H9 (cell line): ENCODE results near the gene TFDP1. TPM values are rescaled to one million over a fixed set of nuclear protein-coding genes. Genes with fewer than 3 reads are reported as not detected.

Experiments used
- DNase-seq: peaks from one replicate; pipeline ENCODE4 v3.0.0-alpha.2; 2017
- H2AFZ ChIP-seq: one replicate; pipeline ENCODE4 v1.6.1; 2013; ENCODE audit warnings: mild to moderate bottlenecking, low read length, control low read depth, moderate library complexity
- H2AK5ac ChIP-seq: 2 replicates; pipeline ENCODE4 v1.6.1; 2013; ENCODE audit warnings: low read length, control low read depth, mixed read lengths; ENCODE audit not compliant: insufficient read length
- H2BK120ac ChIP-seq: one replicate; pipeline ENCODE4 v1.6.1; 2013; ENCODE audit warnings: low read depth, mild to moderate bottlenecking, low read length, control low read depth, inconsistent platforms; ENCODE audit not compliant: poor library complexity, severe bottlenecking
- H2BK12ac ChIP-seq: 2 replicates; pipeline ENCODE4 v1.6.1; 2013; ENCODE audit warnings: low read length, control low read depth, mixed read lengths, low read depth; ENCODE audit not compliant: insufficient read length
- H2BK15ac ChIP-seq: 2 replicates; pipeline ENCODE4 v1.6.1; 2013; ENCODE audit warnings: low read depth, low read length, control low read depth
- H2BK20ac ChIP-seq: one replicate; pipeline ENCODE4 v1.6.1; 2013; ENCODE audit warnings: low read depth, mild to moderate bottlenecking, low read length, control low read depth, inconsistent platforms; ENCODE audit not compliant: poor library complexity, severe bottlenecking
- H2BK5ac ChIP-seq: 2 replicates; pipeline ENCODE4 v1.6.1; 2013; ENCODE audit warnings: low read length, control low read depth, mixed read lengths; ENCODE audit not compliant: insufficient read length
- H3K14ac ChIP-seq: 2 replicates; pipeline ENCODE4 v1.6.1; 2013; ENCODE audit warnings: low read length, control low read depth; ENCODE audit not compliant: insufficient read depth
- H3K18ac ChIP-seq: 2 replicates; pipeline ENCODE4 v1.6.1; 2013; ENCODE audit warnings: low read depth, mild to moderate bottlenecking, mixed read lengths, low read length, control low read depth; ENCODE audit not compliant: insufficient read length
- H3K23ac ChIP-seq: 2 replicates; pipeline ENCODE4 v1.6.1; 2013; ENCODE audit warnings: low read length, control low read depth, mixed read lengths, low read depth; ENCODE audit not compliant: insufficient read length
- H3K23me2 ChIP-seq: 2 replicates; pipeline ENCODE4 v1.6.1; 2013; ENCODE audit warnings: low read depth, mild to moderate bottlenecking, mixed read lengths, low read length, control low read depth; ENCODE audit not compliant: insufficient read length, poor library complexity, severe bottlenecking
- H3K27ac ChIP-seq: 2 replicates; pipeline ENCODE4 v1.5.1; 2013; ENCODE audit warnings: low read length, control low read depth, mixed read lengths, low read depth; ENCODE audit not compliant: insufficient read length
- H3K27me3 ChIP-seq: 2 replicates; pipeline ENCODE4 v1.6.1; 2013; ENCODE audit warnings: low read length, control low read depth, inconsistent platforms; ENCODE audit not compliant: insufficient read depth
- H3K4ac ChIP-seq: 2 replicates; pipeline ENCODE4 v1.6.1; 2013; ENCODE audit warnings: low read depth, mild to moderate bottlenecking, control low read depth, inconsistent platforms, low read length, moderate library complexity
- H3K4me1 ChIP-seq: 2 replicates; pipeline ENCODE4 v1.6.1; 2013; ENCODE audit warnings: low read length, control low read depth, inconsistent platforms; ENCODE audit not compliant: insufficient read depth
- H3K4me2 ChIP-seq: 2 replicates; pipeline ENCODE4 v1.6.1; 2013; ENCODE audit warnings: low read length, control low read depth, mixed read lengths; ENCODE audit not compliant: insufficient read length, insufficient read depth
- H3K56ac ChIP-seq: 2 replicates; pipeline ENCODE4 v1.6.1; 2013; ENCODE audit warnings: low read depth, mild to moderate bottlenecking, mixed read lengths, low read length, control low read depth; ENCODE audit not compliant: insufficient read length
- H3K79me1 ChIP-seq: 2 replicates; pipeline ENCODE4 v1.6.1; 2013; ENCODE audit warnings: low read depth, mild to moderate bottlenecking, moderate library complexity, low read length, control low read depth, inconsistent platforms; ENCODE audit not compliant: insufficient read depth, poor library complexity, severe bottlenecking
- H3K79me2 ChIP-seq: 2 replicates; pipeline ENCODE4 v1.6.1; 2013; ENCODE audit warnings: low read length, control low read depth, inconsistent platforms; ENCODE audit not compliant: insufficient read depth
- H3K9ac ChIP-seq: 2 replicates; pipeline ENCODE4 v1.6.1; 2013; ENCODE audit warnings: low read length, control low read depth, mixed read lengths; ENCODE audit not compliant: insufficient read length; ENCODE audit errors: extremely low read depth
- H3K9me3 ChIP-seq: one replicate; pipeline ENCODE4 v1.6.1; 2013; ENCODE audit warnings: low read depth, low read length, inconsistent platforms; ENCODE audit not compliant: control insufficient read depth
- H3T11ph ChIP-seq: one replicate; pipeline ENCODE4 v1.6.1; 2013; ENCODE audit warnings: mild to moderate bottlenecking, low read length, control low read depth, inconsistent platforms
- H4K20me1 ChIP-seq: one replicate; pipeline ENCODE4 v1.6.1; 2013; ENCODE audit not compliant: control insufficient read depth, insufficient read length, insufficient read depth
- H4K5ac ChIP-seq: 2 replicates; pipeline ENCODE4 v1.6.1; 2013; ENCODE audit warnings: low read depth, mild to moderate bottlenecking, mixed read lengths, low read length, control low read depth; ENCODE audit not compliant: insufficient read length
- H4K8ac ChIP-seq: replicated peaks from 2 replicates; pipeline ENCODE4 v1.6.1; 2013; ENCODE audit warnings: low read length, control low read depth, mixed read lengths, low read depth; ENCODE audit not compliant: insufficient read length
- H4K91ac ChIP-seq: 2 replicates; pipeline ENCODE4 v1.6.1; 2013; ENCODE audit warnings: low read depth, mild to moderate bottlenecking, moderate library complexity, mixed read lengths, low read length, control low read depth; ENCODE audit not compliant: insufficient read length
- H3K27ac Mint-ChIP-seq, 3 experiments: 2 replicates in 2 of 3; 3 replicates in 1 of 3; pipeline ENCODE4 v1.8.0; 2020 to 2021; ENCODE audit warnings: mixed read lengths in 3 of 3, mild to moderate bottlenecking in 1 of 3, moderate library complexity in 1 of 3
- H3K27me3 Mint-ChIP-seq: 2 replicates; pipeline ENCODE4 v1.8.0; 2021; ENCODE audit warnings: low read depth, mild to moderate bottlenecking, moderate library complexity, mixed read lengths
- H3K36me3 Mint-ChIP-seq, 3 experiments: 2 replicates in 2 of 3; 3 replicates in 1 of 3; pipeline ENCODE4 v1.8.0; 2020 to 2021; ENCODE audit warnings: low read depth in 3 of 3, mixed read lengths in 3 of 3; ENCODE audit not compliant: insufficient read depth in 1 of 3
- H3K4me1 Mint-ChIP-seq, 2 experiments: 2 replicates each; pipeline ENCODE4 v1.8.0; 2020; ENCODE audit warnings: mixed read lengths in 2 of 2
- H3K4me3 Mint-ChIP-seq, 2 experiments: 2 replicates in 1 of 2; 3 replicates in 1 of 2; pipeline ENCODE4 v1.8.0; 2020 to 2021; ENCODE audit warnings: mild to moderate bottlenecking in 2 of 2, mixed read lengths in 2 of 2, moderate library complexity in 1 of 2
- H3K9me3 Mint-ChIP-seq, 2 experiments: 2 replicates in 1 of 2; 3 replicates in 1 of 2; pipeline ENCODE4 v1.8.0; 2020; ENCODE audit warnings: mild to moderate bottlenecking in 2 of 2, mixed read lengths in 2 of 2, moderate library complexity in 1 of 2
- CTCF ChIP-seq: fragments of 200-600 bp; sonication (generic); conservative IDR thresholded peaks from 3 replicates; pipeline ENCODE4 v1.8.0; 2021; ENCODE audit warnings: antibody characterized with exemption, mild to moderate bottlenecking
- WGBS: extraction: QIAGEN DNeasy Blood & Tissue Kit; methylation state at CpG from one replicate; pipeline ENCODE4 v1.1.7; 2013; ENCODE audit warnings: missing lambda C conversion rate, low lambda C conversion rate, mixed read lengths; ENCODE audit not compliant: insufficient read length; ENCODE audit errors: extremely low coverage; 5-methylcytosine and 5-hydroxymethylcytosine counted together
- total RNA-seq: library from RNA; stranded (reverse); gene quantifications from 2 replicates; pipeline ENCODE4 v1.2.1, GENCODE V29; 2021

Gene TFDP1
- total RNA-seq, 1 experiment from 2014 or later, result 111 TPM

- Histone ChIP-seq H2BK5ac (no peak overlapping the region), H3K56ac (no peak overlapping the region), H3K23me2 (no peaks in the 10 kb centered on the region), H4K8ac (no peak overlapping the region), H2BK120ac (no peak overlapping the region), H2BK15ac (no peak overlapping the region), H3K27me3 (no peaks in the 10 kb centered on the region), H4K20me1 (no peaks in the 10 kb centered on the region), H3K23ac (no peak overlapping the region), H3K4me2 (no peak overlapping the region), H2AK5ac (no peak overlapping the region), H3K9ac (no peak overlapping the region), H4K5ac (no peak overlapping the region), H3K79me2 (no peaks in the 10 kb centered on the region), H3K18ac (no peak overlapping the region), H4K91ac (no peak overlapping the region), H3K27ac (no peak overlapping the region), H2BK12ac (no peak overlapping the region), H2AFZ (no peak overlapping the region), H3K4me1 (no peaks in the 10 kb centered on the region), H3K14ac (no peak overlapping the region; the same call in 1 of the 2 replicates), H3K4ac (no peak overlapping the region), H3K79me1 (no peaks in the 10 kb centered on the region), H3T11ph (no peak overlapping the region), H2BK20ac (no peak overlapping the region), H3K9me3 (no peaks in the 10 kb centered on the region)
- Mint-ChIP-seq H3K27me3 (no peaks in the 10 kb centered on the region), H3K27ac (peak overlapping the region in 1 of 3 experiments; percentile 10; a peak in 2 of 7 replicates), H3K9me3 (no peaks in the 10 kb centered on the region), H3K36me3 (no peaks in the 10 kb centered on the region; a peak in 1 of 7 replicates), H3K4me3 (no peak overlapping the region; a peak in 1 of 5 replicates), H3K4me1 (no peaks in the 10 kb centered on the region)
- no peak for TF ChIP-seq CTCF
- no peak for DNase-seq
- 87% methylated on average over 3 of the region's 18 CpGs for WGBS
Observed at GRCh38 chr13:113672002-113672651, 87.6 kb downstream of the TFDP1 start.

Other genes with a start within 250 kb of the TFDP1 start
- gene GRTP1, start 220.6 kb upstream of the TFDP1 start, total RNA-seq, result 54.8 and 55.0 TPM in 2 replicates
- 2.7 and 2.8 TPM in 2 replicates for gene ADPRHL1, start 131.3 kb upstream of the TFDP1 start, total RNA-seq
- gene DCUN1D2, start 94.0 kb upstream of the TFDP1 start, total RNA-seq, result 36.8 and 44.0 TPM in 2 replicates
- gene ATP4B, start 73.4 kb downstream of the TFDP1 start, total RNA-seq, result not detected in 2 replicates
- 0.31 and 0.83 TPM in 2 replicates for gene GRK1, start 82.5 kb downstream of the TFDP1 start, total RNA-seq
- 2.1 and 2.8 TPM in 2 replicates for gene TMEM255B, start 174.5 kb downstream of the TFDP1 start, total RNA-seq